Panc1 (cell line): ENCODE measurements around the gene NUMBL. TPM values are rescaled to one million over a fixed set of nuclear protein-coding genes. Genes with fewer than 3 reads are reported as not detected.

Experiments used
- ATAC-seq: fragments of 200-7000 bp; cut with Tn5 transposase; 2 replicates; pipeline ENCODE4 v1.9.1; 2020; ENCODE audit warnings: mild to moderate bottlenecking, moderate library complexity
- BruUV-seq: library from RNA; stranded (reverse); fragments of 400-500 nt; replicated peaks from 2 replicates; lab custom pipeline; 2021; lab: Mats Ljungman, UMichigan
- CTCF ChIA-PET: fragments of 300-600 bp; sonication (Branson Sonifier 250); formaldehyde crosslinking; loops from one replicate; lab custom pipeline; 2022; ENCODE audit warnings: antibody characterized with exemption; lab: Charles Lee
- POLR2A ChIA-PET: fragments of 300-600 bp; sonication (Branson Sonifier 250); formaldehyde crosslinking; loops from one replicate; lab custom pipeline; 2022; ENCODE audit warnings: antibody characterized with exemption; lab: Charles Lee
- DNase-seq: peaks from one replicate; pipeline ENCODE4 v3.0.0-alpha.2; 2010; ENCODE audit warnings: low read depth, low spot score
- H3K27ac ChIP-seq: 2 replicates; pipeline ENCODE4 v1.5.1; 2011; ENCODE audit warnings: mild to moderate bottlenecking, low read length, inconsistent platforms
- H3K27me3 ChIP-seq: fragments of 200-500 bp; sonication (Bioruptor generic); 2 replicates; pipeline ENCODE4 v1.6.0; 2014; ENCODE audit warnings: low read length, inconsistent platforms; ENCODE audit not compliant: control insufficient read depth, insufficient read depth
- H3K36me3 ChIP-seq: fragments of 200-500 bp; sonication (Bioruptor generic); 2 replicates; pipeline ENCODE4 v1.5.1; 2014; ENCODE audit warnings: inconsistent platforms, mild to moderate bottlenecking, low read length, moderate library complexity; ENCODE audit not compliant: control insufficient read depth, insufficient read depth
- H3K4me1 ChIP-seq: 2 replicates; pipeline ENCODE4 v1.5.1; 2011; ENCODE audit warnings: inconsistent platforms, mild to moderate bottlenecking, low read length, moderate library complexity; ENCODE audit not compliant: control insufficient read depth, insufficient read depth
- H3K4me3 ChIP-seq, 2 experiments: 2 replicates each; pipeline ENCODE4 v1.5.1; 2011 to 2012; ENCODE audit warnings: low read depth in 2 of 2, low read length in 2 of 2, mild to moderate bottlenecking in 2 of 2, inconsistent platforms in 1 of 2, moderate library complexity in 1 of 2
- H3K9me3 ChIP-seq: fragments of 200-500 bp; sonication (Bioruptor generic); 2 replicates; pipeline ENCODE4 v1.5.1; 2014; ENCODE audit warnings: low read depth, mild to moderate bottlenecking, inconsistent platforms, low read length, moderate library complexity; ENCODE audit not compliant: control insufficient read depth, insufficient read depth
- POLR2AphosphoS5 ChIP-seq: IDR thresholded peaks from 2 replicates; pipeline ENCODE4 v1.6.1; 2012; ENCODE audit warnings: mild to moderate bottlenecking, low read depth, low read length, moderate library complexity
- SIN3A ChIP-seq: IDR thresholded peaks from 2 replicates; pipeline ENCODE4 v1.6.1; 2012; ENCODE audit warnings: low read depth, mild to moderate bottlenecking, low read length, moderate library complexity, borderline replicate concordance; ENCODE audit not compliant: insufficient read depth
- TCF7L2 ChIP-seq: IDR thresholded peaks from 2 replicates; pipeline ENCODE4 v1.6.1; 2011; ENCODE audit warnings: mild to moderate bottlenecking, low read depth, low read length, inconsistent platforms
- in situ Hi-C: cut with HindIII; loops from 2 replicates; pipeline ENCODE4 v1.10.0; 2016; ENCODE audit warnings: low sequenced_read_pairs, low pct_unique_long_range_greater_than_20kb
- intact Hi-C: fragments of 100-400 bp; cut with micrococcal nuclease; formaldehyde crosslinking; loops from one replicate; pipeline ENCODE4 v1.10.0; 2022; ENCODE audit not compliant: unreplicated experiment
- total RNA-seq: library from RNA; stranded (reverse); gene quantifications from one replicate; pipeline ENCODE4 v1.2.1, GENCODE V29; 2021; ENCODE audit not compliant: unreplicated experiment
- TF ChIP-seq, protein P1 (sequence below), 2 experiments: IDR thresholded peaks; 2 replicates each; pipeline ENCODE4 v1.6.1; 2011 to 2012; ENCODE audit warnings: low read depth in 2 of 2, control low read depth in 1 of 2, low read length in 1 of 2, mild to moderate bottlenecking in 1 of 2, moderate library complexity in 1 of 2; ENCODE audit not compliant: insufficient read depth in 1 of 2
- TF ChIP-seq, protein P2 (sequence below): fragments of 450-650 bp; IDR thresholded peaks from 2 replicates; pipeline ENCODE4 v1.5.1; 2017; ENCODE audit warnings: mild to moderate bottlenecking

NUMBL gene
- total RNA-seq, 1 experiment from 2014 or later = 27.6 TPM

DNA sequence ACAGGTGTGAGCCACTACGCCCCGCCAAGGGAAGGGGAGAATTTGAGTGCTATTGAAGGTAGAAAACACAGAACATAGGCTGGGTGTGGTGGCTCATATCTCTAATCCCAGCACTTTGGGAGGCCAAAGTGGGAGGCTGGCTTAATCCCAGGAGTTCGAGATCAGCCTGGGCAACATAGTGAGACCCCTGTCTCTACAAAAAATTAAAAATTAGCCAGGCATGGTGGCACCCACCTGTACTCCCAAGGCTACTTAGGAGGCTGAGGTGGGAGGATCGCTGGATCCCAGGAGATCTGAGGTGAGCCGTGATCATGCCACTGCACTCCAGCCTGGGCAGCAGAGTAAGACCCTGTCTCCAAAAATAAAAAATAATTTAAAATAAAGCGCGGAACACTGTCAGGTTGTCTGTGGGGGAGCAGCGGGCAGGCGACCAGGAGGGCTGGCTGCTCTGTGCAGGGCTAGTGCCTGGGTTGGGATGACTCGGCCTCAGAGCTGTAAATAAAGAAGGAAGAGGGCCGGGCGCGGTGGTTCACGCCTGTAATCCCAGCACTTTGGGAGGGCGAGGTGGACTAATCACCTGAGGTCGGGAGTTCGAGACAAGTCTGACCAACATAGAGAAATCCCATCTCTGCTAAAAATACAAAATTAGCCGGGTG lies 48.3 kb downstream of the NUMBL start:
- POLR2A ChIA-PET = no interaction called here
- intact Hi-C loops (no loop called here), in situ Hi-C loops (no loop called here)
- no peaks in the 10 kb centered on the region for H3K36me3 ChIP-seq
- CTCF ChIA-PET = no interaction called here
- no peak overlapping the region for H3K27ac ChIP-seq
- ATAC-seq = no peak
- H3K4me3 ChIP-seq = no peak overlapping the region
- peaks cover 10% of the 10 kb centered on the region; the same call in 1 of the 2 replicates for H3K4me1 ChIP-seq
- no TSS peak for BruUV-seq
- TF ChIP-seq SIN3A (no peak), POLR2AphosphoS5 (no peak), TCF7L2 (no peak)
- TF ChIP-seq, protein P1, sequence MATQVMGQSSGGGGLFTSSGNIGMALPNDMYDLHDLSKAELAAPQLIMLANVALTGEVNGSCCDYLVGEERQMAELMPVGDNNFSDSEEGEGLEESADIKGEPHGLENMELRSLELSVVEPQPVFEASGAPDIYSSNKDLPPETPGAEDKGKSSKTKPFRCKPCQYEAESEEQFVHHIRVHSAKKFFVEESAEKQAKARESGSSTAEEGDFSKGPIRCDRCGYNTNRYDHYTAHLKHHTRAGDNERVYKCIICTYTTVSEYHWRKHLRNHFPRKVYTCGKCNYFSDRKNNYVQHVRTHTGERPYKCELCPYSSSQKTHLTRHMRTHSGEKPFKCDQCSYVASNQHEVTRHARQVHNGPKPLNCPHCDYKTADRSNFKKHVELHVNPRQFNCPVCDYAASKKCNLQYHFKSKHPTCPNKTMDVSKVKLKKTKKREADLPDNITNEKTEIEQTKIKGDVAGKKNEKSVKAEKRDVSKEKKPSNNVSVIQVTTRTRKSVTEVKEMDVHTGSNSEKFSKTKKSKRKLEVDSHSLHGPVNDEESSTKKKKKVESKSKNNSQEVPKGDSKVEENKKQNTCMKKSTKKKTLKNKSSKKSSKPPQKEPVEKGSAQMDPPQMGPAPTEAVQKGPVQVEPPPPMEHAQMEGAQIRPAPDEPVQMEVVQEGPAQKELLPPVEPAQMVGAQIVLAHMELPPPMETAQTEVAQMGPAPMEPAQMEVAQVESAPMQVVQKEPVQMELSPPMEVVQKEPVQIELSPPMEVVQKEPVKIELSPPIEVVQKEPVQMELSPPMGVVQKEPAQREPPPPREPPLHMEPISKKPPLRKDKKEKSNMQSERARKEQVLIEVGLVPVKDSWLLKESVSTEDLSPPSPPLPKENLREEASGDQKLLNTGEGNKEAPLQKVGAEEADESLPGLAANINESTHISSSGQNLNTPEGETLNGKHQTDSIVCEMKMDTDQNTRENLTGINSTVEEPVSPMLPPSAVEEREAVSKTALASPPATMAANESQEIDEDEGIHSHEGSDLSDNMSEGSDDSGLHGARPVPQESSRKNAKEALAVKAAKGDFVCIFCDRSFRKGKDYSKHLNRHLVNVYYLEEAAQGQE (IDR thresholded peaks at IDR 0.05; ENCODE audit: insufficient read depth in 1 of 2, low read depth in 2 of 2, low read length in 1 of 2) = no peak
- TF ChIP-seq, protein P2, sequence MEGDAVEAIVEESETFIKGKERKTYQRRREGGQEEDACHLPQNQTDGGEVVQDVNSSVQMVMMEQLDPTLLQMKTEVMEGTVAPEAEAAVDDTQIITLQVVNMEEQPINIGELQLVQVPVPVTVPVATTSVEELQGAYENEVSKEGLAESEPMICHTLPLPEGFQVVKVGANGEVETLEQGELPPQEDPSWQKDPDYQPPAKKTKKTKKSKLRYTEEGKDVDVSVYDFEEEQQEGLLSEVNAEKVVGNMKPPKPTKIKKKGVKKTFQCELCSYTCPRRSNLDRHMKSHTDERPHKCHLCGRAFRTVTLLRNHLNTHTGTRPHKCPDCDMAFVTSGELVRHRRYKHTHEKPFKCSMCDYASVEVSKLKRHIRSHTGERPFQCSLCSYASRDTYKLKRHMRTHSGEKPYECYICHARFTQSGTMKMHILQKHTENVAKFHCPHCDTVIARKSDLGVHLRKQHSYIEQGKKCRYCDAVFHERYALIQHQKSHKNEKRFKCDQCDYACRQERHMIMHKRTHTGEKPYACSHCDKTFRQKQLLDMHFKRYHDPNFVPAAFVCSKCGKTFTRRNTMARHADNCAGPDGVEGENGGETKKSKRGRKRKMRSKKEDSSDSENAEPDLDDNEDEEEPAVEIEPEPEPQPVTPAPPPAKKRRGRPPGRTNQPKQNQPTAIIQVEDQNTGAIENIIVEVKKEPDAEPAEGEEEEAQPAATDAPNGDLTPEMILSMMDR = no peak
- no peak for DNase-seq
- H3K27me3 ChIP-seq = no peaks in the 10 kb centered on the region
- H3K9me3 ChIP-seq = no peaks in the 10 kb centered on the region

DNA sequence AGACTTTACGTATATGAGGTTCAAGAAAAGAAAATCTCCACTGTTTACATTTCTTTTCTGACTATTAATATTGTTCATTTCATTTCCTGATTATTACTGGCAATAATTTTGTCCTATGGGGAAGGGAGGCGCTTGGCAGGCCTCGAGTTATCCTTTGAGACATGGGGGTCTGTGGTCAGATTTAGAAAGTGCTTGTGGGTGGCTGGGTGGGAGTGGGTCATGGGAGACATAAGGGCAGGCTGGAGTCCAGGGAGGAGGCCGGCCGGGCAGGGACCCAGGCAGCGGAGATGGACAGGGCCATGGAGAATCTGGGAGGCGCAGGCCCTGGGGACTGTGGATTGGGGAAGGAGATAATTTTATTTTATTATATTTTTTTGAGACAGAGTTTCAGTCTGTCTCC lies 49.2 kb downstream of the NUMBL start:
- TF ChIP-seq, protein P2 = no peak
- TF ChIP-seq POLR2AphosphoS5 (no peak), SIN3A (no peak), TCF7L2 (no peak)
- TF ChIP-seq, protein P1 (IDR thresholded peaks at IDR 0.05; ENCODE audit: insufficient read depth in 1 of 2, low read depth in 2 of 2, low read length in 1 of 2) = no peak
- H3K36me3 ChIP-seq = no peaks in the 10 kb centered on the region
- H3K4me3 ChIP-seq = no peak overlapping the region
- POLR2A ChIA-PET = no interaction called here
- no peak overlapping the region for H3K27ac ChIP-seq
- DNase-seq = no peak
- peaks cover 10% of the 10 kb centered on the region; the same call in 1 of the 2 replicates for H3K4me1 ChIP-seq
- no peaks in the 10 kb centered on the region for H3K9me3 ChIP-seq
- BruUV-seq = no TSS peak
- intact Hi-C loops (no loop called here), in situ Hi-C loops (no loop called here)
- H3K27me3 ChIP-seq = no peaks in the 10 kb centered on the region
- CTCF ChIA-PET = no interaction called here
- ATAC-seq = no peak
